Measurements from ENCODE around the gene NCK1.

NCK1 gene

DNA sequence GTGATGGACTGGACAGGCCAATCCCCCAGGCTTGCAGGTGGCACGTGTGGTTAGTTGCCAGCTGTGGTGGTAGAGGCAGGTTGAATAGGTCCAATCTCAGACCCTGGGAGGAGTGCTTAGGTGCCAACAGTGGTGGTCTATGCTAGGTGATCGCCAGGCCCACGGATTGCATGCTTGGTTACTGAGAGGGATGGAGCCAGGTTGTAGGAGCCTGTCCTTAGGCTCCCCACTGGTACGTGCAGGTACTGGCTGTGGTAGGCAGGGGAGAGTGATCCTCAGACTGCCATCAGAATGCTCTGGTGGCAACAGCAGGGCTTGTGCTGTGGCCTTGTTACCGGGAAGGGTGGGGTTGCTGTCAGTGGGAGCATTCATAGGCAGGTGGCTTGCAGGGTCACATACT lies 44.7 kb downstream of the NCK1 start:
- no peak for DNase-seq

DNA sequence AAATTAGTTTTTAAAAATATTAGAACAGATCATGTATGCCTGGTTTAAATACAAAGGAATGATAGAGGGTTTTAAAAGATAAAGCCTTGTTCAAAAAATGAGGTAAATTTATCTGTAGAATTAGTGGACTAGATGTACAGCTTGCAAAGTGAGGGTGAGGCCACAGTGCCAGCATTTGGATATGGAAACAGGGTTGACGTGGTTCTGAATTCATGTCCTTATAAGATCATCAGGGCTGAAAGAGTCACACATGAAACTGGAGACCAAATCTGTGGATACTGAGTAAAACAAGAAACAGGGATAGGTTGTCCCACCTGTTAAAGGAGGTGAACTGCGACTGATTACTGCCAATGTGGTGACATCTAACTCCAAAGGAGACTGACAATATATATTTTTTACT lies 46.3 kb downstream of the NCK1 start:
- DNase-seq: no peak

DNA sequence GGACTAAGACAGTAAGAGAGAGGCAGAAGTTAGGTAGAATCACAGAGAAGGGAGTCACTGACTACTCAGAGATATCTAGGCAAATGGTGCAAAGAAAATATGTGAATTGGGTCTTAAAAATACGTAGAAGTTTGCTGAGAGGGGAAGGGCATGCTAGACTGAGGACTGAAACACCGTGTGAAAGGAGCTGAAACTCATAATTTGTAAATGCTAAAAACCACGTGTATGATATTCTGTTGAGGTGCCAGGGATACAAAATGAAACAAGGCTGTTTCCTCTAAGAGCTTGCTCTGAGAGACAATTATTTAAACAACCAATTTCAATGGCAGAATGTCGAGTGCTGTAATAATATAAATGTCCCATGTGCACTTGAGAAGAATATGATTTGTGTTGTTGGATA lies 47.2 kb downstream of the NCK1 start:
- no peak for DNase-seq

DNA sequence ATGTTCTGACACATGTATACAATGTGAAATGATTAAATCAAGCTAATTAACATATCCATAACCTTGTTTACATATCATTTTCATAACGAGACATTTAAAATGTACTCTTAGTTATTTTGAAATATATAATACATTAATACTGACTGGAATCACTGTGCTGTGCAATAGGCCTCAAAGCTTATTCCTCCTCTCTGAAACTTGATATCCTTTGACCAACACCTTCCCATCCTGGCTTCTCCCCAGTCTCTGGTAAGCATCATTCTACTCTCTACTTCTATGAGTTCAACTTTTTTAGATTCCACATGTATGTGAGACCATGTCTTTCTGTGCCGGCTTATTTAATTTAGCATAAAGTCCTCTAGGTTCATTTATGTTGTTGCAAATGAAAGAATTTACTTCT lies 48.7 kb downstream of the NCK1 start:
- no peak for DNase-seq

DNA sequence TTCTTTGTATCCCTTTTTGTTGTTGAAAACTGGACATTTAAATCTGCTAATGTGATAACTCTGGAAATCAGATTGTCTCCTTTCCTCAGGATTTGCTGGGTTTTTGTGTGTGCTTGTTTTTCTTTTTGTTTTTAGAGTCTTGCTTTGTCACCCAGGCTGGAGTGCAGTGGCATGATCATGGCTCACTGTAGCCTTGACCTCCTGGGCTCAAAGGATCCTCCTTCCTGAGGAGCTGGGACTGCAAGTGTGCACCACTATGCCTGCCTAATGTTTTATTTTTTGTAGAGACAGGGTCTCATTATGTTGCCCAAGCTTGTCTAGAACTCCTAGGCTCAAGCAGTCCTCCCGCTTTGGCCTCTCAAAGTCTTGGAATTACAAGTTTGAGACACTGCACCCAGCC lies 51.2 kb downstream of the NCK1 start:
- no peak for DNase-seq

DNA sequence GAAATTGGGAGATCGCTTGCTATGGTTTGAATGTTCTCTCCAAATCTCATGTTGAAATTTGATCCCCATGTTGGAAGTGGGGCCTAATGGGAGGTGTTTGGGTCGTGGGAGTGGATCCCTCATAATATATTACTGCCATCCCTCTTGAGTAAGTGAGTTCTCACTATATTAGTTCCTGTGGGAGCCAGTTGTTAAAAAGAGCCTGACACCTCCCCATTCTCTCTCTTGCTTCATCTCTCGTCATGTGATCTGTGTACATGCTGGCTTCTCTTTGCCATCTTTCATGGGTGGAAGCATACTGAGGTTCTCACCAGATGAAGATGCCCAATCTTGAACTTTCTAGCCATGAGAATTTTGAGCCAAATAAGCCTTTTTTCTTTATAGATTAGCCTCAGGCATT lies 52.7 kb downstream of the NCK1 start:
- no peak for DNase-seq

DNA sequence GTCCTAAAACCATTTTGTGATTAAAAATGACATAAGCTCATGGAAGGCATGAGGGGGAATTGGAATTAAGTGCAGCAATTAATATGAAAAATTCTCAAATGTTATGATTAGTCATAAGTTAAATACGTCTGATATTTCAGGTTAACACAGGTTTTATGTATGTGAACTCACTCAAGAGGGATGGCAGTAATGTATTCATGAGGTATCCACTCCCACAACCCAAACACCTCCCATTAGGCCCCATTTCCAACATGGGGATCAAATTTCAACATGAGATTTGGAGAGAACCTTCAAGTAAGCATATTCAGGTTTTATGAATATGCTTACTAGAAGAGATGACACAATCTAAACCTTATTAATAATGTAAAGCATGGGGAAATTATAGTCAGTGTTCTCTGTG lies 54.2 kb downstream of the NCK1 start:
- no peak for DNase-seq

DNA sequence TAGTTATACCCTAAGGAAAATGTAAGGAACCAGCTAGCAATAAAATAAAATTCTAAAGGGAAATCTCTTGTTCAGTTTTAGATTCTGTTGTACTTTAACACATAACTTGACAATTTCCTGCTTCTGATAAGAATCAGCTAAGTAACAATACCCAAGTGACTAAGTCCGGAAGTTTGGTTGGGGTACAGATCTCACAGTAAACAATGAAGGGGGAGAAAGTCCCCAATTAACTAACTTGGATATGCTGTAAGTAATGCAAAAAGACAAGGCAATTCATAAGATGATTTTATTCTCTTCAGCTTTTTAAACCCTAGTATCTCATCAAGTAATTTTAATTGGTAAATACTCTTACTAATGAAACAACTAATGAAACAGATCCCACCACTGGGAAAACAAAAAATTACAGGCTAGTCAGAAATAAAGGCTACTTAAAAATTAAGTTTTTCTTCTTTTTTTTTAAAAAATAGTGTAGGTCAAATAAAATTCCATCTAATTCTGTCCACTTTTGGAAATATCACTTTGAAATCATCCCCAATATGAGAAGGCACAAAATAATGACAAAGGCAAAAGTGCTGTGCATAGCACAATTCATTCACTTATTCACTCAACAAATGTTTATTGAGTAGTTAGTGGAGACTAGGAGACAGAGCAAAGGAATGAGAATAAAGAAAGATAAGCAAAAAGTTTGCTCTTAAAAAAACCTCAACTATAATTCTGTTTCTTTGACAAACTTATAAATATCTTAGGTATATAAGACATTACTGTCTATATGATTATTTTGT lies 58.0 kb downstream of the NCK1 start:
- DNase-seq: no peak

DNA sequence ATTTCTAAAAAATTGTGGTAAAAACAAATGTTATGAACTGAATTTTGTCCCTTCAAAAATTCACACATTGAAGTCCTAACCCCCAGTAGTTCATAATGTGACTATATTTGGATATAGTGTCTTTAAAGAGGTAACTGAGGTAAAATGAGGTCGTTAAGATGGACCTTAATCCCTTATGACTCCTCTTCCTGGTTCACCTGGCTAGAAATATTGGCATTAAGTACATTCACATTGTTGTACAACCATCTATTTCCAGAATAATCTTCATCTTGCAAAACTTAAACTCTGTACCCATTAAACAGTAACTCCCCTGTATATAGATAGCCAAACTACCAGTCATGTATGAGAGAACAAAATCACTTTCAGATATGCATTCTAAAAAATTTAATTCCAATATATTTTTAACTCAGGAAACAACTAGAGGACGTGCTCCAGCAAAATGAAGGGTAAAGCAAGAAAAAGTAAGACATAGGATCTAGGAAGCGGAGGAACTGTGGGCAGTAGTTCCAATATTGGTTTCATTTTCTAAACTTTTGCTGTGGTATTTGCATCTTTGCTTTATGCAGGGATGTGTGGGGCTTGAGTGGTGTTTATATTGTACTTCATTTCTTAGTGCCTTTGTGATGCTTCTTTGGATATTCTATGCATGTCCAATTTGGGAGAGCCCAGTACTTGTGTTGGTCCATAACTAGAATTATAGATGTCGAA lies 59.0 kb downstream of the NCK1 start:
- no peak for DNase-seq

DNA sequence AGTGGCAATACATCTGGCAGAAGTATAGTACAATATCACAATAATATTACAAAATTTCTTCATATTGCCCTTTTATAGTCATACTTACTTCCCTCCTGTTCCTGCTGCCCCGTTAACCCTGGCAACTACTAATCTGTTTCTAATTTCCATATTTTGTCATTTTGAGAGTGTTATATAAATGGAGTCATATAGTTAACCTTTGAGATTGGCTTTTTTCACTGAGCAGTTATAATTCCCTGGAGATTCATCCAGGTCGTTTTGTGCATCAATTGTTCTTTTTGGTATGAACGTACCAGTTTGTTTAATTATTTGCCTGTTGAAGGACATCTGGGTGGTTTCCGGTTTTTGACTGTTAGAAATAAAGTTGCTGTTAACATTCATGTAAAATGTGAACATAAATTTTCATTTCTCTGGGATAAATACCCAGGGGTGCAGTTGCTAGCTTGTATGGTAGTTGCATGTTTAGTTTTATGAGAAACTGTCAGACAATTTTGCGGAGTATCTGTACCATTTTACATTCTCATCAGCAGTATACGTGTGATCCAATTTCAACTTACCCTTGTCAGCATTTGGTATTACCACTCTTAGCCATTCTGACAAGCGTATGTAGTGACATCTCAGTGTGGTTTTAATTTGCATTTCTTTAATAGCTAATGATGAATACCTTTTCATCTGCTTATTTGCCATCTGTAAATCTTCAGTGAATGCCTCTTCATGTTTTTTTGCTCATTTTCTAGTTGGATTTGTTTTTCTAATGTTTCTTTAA lies 63.6 kb downstream of the NCK1 start:
- no peak for DNase-seq

DNA sequence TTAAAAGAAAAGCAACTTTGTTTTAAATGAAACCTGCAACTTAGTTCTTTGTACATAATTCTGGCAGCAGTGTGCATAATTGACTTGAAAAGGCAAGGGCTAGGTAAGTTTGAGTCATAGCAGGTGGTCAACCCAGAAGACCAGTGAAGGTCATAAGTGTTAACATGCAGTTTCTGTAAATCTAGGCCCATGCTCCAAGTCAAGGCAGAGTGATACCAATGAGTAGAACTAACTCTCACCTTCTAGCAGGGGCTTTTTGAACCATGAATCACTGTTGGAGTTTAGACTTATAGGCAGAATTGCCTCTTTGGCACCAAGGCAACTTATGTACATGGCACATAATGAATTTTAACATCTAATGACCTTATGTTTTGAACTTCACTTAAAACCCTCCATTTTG lies 66.2 kb downstream of the NCK1 start:
- DNase-seq: no peak

DNA sequence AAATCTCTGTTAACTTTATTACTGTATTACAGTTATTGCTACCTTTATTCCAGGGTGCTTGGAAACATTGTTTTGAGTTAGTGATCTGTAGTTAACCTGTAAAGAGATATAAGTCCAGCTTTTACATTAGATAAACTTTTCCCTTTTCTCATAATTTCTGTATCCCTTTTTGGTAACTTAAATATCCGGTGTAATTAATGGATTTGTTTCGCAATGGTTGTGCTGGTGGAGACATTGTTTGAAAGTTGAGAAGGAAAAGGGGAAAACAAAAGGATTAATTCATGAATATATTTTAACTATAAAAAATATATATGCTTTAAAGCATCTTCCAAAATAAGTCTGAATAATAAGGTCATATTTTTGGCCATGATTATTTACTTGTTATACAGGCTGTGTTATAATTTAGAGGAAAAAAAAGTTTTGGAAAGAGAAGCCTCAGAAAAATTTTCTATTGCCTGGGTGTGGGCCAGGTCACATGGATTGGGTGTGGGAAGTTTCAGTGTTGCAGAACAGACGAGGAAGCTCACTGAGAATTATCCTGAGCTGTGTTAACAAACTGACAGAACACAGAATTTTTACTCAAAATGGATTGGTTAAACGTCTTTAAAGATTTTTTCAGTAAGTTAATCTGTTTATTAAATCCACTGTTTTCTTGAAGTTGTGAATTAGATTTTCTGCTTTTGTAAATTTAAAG lies 68.1 kb downstream of the NCK1 start:
- peak in 20 of 56 donors; percentile 0 to 41 (median 4) for DNase-seq

DNA sequence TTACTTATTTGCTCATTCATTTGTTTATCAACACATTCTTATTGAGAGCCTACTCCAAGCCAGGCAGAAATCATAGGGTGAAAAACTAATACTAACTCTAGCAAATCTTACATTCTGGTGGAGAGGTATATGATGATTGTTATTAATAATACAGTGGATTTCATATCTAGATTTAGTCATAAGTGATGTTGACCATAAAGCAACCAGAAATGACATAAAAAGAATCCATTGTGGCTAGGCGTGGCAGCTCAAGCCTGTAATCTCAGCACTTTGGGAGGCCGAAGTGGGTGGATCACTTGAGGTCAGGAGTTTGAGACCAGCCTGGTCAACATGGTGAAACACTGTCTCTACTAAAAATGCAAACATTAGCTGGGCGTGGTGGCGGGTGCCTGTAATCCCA lies 69.6 kb downstream of the NCK1 start:
- no peak for DNase-seq

DNA sequence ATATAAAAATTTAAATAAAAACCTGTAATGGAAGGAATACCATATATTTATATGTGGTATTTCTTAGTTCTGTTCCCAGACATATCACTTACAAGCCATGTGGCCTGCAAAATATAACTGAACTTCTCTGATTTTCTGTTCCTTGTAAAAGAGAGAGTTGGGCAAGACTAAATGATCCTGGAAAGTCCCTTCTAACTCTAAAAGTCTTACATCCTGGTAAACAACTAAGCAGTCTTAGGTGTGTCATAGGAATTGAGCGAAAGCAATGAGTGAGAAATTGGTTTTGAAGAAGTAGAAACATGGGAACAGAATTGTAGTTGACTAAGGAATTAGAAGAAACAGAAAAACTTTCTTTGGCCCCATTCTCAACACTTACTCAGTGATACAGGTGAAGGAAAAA lies 70.5 kb downstream of the NCK1 start:
- no peak for DNase-seq

DNA sequence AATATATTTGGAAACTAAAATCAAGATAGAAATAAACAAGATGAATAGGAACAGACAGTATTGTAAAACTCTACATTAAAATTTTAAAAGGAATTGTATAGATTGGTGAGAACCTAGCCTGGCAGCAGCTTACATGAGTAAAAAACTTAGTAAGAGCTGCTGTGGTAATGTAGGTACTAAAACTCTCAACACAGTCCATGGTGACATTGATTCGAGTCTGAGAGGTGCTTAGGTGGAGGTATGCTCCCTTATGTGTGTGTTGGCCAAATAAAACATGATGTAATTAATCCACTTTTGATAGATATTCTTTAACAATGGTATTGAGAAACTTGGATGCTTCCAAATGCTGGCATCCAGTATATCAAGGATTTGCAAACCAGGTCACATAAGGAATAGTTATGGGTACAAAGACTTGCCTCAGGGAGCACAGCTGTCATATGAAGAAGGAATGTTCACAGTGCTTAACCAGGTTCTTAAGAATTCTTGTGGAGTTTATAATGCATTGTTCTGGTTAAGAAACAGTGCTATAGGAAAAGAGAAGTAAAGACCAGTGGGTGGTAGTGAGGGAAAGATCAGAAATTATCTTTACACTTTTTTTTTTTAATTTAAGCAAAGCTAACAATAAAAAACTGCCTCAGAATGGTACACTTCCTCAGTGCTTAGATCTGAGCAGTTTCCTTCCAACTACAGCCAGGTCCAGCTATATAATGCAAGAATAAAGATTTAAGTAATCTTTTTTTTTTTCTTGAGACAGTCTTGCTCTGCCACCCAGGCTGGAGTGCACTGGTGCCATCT lies 71.2 kb downstream of the NCK1 start:
- no peak for DNase-seq

DNA sequence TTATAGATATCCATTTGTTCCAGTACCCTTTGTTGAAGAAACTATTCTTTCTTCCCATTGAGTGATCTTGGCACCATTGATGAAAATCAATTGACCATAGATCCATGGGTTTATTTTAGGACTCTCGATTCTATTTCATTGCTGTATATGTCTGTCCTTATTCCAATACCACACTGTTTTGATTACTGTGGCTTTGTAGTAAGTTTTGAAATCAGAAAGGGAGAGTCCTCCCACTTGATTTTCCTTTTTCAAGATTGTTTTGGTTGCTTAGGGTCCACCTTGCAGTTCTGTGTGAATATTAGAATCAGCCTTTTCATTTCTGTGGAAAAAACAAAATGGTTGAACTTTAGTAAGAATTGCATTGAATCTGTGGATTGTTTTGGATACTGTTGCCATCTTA lies 75.2 kb downstream of the NCK1 start:
- DNase-seq: no peak

DNA sequence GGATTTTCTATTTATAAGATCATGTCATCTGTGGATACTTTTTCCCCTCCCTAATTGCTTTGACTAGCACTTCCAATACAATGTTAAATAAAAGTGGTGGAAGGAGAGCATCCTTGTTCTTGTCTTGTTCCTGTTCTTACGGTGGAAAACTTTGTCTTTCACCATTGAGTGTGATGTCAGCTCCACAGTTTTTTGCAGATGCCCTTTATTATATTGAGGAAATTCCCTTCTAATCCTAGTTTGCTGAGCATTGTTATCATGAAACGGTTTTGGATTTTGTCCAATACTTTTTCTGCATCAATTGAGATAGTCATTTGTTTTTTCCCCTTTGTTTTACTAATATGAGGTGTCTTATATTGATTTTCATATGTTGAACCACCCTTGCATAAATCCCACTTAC lies 75.8 kb downstream of the NCK1 start:
- DNase-seq: no peak

DNA sequence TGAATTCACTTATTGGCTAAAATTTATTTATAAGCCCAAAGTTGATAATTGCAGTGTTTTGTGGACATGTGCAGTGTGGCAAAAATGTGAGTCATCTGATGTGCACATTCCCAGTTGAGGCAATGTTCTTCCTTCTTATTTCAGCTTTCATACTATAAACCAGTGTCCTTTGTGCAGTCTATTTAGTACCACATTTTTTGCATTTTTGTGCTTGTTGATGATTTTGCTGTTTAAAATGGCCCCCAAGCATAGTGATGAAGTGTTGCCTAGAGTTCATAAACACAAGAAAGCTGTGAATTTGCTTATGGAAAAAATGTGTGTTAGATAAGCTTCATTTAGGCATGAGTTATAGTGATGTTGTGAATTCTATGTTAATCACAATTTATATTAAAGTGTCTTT lies 76.3 kb downstream of the NCK1 start:
- no peak for DNase-seq

DNA sequence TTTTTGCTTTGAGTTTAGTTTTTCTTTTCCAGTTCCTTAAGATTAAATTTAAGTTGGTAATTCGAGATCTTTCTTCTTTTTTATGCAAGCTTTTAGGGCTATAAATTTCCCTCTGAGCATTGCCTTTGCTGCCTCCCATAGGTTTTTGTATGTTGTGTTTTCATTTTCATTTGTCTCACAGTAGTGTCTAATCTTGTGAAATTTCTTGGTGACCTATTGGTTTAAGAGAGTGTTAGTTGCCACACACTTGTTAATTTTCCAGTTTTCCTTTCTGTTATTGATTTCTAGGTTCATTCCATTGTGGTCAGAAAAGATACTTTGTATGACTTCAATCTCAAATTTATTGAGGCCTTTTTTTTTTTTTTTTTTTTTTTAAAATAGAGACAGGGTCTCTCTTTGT lies 77.5 kb downstream of the NCK1 start:
- DNase-seq: no peak

DNA sequence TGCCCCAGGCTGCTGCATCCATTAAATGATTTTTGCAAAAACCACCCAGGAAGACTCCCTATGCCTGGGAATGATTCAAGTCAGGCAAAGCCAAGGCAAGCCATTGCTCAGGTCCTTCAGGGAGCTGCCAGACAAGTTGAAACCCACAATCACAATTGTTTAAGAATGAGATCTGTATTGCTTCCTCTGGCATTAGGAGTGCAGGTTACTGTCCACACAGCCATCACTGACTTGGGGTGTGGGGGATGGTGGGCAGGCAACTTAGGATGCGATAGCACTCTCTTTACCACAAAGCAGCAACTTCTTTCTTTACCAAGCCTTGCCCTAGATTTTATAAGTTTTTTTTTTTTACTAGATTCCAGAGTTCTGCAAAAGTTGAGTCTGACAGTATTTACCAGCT lies 80.8 kb downstream of the NCK1 start:
- DNase-seq: no peak

DNA sequence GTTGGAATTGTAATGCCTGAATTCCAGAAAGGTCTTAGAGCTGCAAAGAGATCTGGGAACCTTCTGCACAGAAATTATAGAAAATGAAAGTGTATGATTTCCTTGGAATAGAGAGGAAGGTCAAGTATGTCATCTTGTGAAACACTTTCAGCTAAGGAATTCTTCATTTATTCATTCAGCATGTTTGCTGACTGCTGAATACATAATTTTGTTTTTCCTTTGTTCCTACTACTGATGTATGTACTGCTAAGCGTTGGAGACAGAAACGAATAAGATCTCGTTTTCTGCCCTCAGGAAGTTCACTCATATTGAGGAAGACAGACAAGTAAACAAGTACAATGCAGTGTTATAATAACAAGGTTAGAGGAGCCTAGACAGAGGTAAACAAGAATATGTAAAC lies 81.4 kb downstream of the NCK1 start:
- DNase-seq: no peak
